GM23338 (cell line): ENCODE data around the gene PDE4C. TPM values are rescaled to one million over a fixed set of nuclear protein-coding genes. Genes with fewer than 3 reads are reported as not detected.

Experiments
- ATAC-seq: fragments of 200-7000 bp; cut with Tn5 transposase; 3 replicates; pipeline ENCODE4 v1.9.1; 2020
- DNase-seq: peaks from one replicate; pipeline ENCODE4 v3.0.0-alpha.2; 2015; ENCODE audit warnings: low spot score
- H2AFZ ChIP-seq: fragments of 200-600 bp; sonication (generic); 2 replicates; pipeline ENCODE4 v1.8.0; 2016; ENCODE audit warnings: antibody characterized with exemption, mild to moderate bottlenecking, moderate library complexity
- H3F3A ChIP-seq: fragments of 200-600 bp; sonication (generic); replicated peaks from 2 replicates; pipeline ENCODE4 v1.8.0; 2017; ENCODE audit warnings: antibody characterized with exemption, mixed run types, low read depth
- H3K27ac ChIP-seq: fragments of 200-600 bp; sonication (generic); 2 replicates; pipeline ENCODE4 v1.6.1; 2016; ENCODE audit warnings: low read depth
- H3K27me3 ChIP-seq: fragments of 200-600 bp; sonication (generic); 2 replicates; pipeline ENCODE4 v1.8.0; 2016; ENCODE audit warnings: mild to moderate bottlenecking, mixed run types, moderate library complexity; ENCODE audit not compliant: insufficient read depth
- H3K36me3 ChIP-seq: fragments of 200-600 bp; sonication (generic); 2 replicates; pipeline ENCODE4 v1.8.0; 2016; ENCODE audit warnings: mild to moderate bottlenecking; ENCODE audit not compliant: insufficient read depth
- H3K4me1 ChIP-seq: fragments of 200-600 bp; sonication (generic); 2 replicates; pipeline ENCODE4 v1.8.0; 2016; ENCODE audit warnings: mild to moderate bottlenecking, moderate library complexity; ENCODE audit not compliant: insufficient read depth
- H3K4me2 ChIP-seq: fragments of 200-600 bp; sonication (generic); 2 replicates; pipeline ENCODE4 v1.7.1; 2017; ENCODE audit warnings: mixed run types
- H3K4me3 ChIP-seq: fragments of 200-600 bp; sonication (generic); 2 replicates; pipeline ENCODE4 v1.6.1; 2016; ENCODE audit warnings: mixed run types
- H3K79me2 ChIP-seq: fragments of 200-600 bp; sonication (generic); replicated peaks from 2 replicates; pipeline ENCODE4 v1.8.0; 2017; ENCODE audit warnings: mild to moderate bottlenecking; ENCODE audit not compliant: insufficient read depth
- H3K9me2 ChIP-seq: fragments of 200-600 bp; sonication (generic); 2 replicates; pipeline ENCODE4 v1.8.0; 2017; ENCODE audit not compliant: insufficient read depth
- H4K20me1 ChIP-seq: fragments of 200-600 bp; sonication (generic); replicated peaks from 2 replicates; pipeline ENCODE4 v1.8.0; 2017; ENCODE audit warnings: mild to moderate bottlenecking; ENCODE audit not compliant: insufficient read depth
- H3K27ac Mint-ChIP-seq: 2 replicates; pipeline ENCODE4 v1.8.0; 2020; ENCODE audit warnings: inconsistent platforms, mild to moderate bottlenecking, moderate library complexity, mixed read lengths
- H3K27me3 Mint-ChIP-seq: 3 replicates; pipeline ENCODE4 v1.8.0; 2022; ENCODE audit warnings: low read depth, mild to moderate bottlenecking, moderate library complexity, mixed read lengths, inconsistent platforms; ENCODE audit not compliant: insufficient read depth, poor library complexity
- H3K36me3 Mint-ChIP-seq: 3 replicates; pipeline ENCODE4 v1.8.0; 2021; ENCODE audit warnings: low read depth, mild to moderate bottlenecking, inconsistent platforms, moderate library complexity, mixed read lengths
- H3K4me1 Mint-ChIP-seq: 3 replicates; pipeline ENCODE4 v1.8.0; 2020; ENCODE audit warnings: mild to moderate bottlenecking, inconsistent platforms, mixed read lengths
- H3K4me3 Mint-ChIP-seq: 3 replicates; pipeline ENCODE4 v1.8.0; 2021; ENCODE audit warnings: moderate library complexity, mild to moderate bottlenecking, inconsistent platforms, mixed read lengths
- H3K9me3 Mint-ChIP-seq: 3 replicates; pipeline ENCODE4 v1.8.0; 2020; ENCODE audit warnings: moderate library complexity, mild to moderate bottlenecking, inconsistent platforms, mixed read lengths
- CREB1 ChIP-seq: fragments of 250-450 bp; sonication (Bioruptor Pico); IDR thresholded peaks from 2 replicates; pipeline ENCODE4 v1.5.0; 2020; ENCODE audit warnings: low read depth, mild to moderate bottlenecking, moderate library complexity
- EZH2 ChIP-seq: fragments of 200-600 bp; sonication (generic); IDR thresholded peaks from one replicate; pipeline ENCODE4 v1.8.0; 2017; ENCODE audit warnings: antibody characterized with exemption, mild to moderate bottlenecking, low read depth; ENCODE audit not compliant: unreplicated experiment
- EZH2phosphoT487 ChIP-seq: fragments of 200-600 bp; sonication (generic); IDR thresholded peaks from one replicate; pipeline ENCODE4 v1.8.1; 2018; ENCODE audit warnings: antibody characterized with exemption; ENCODE audit not compliant: unreplicated experiment
- JUNB ChIP-seq: IDR thresholded peaks from one replicate; pipeline ENCODE4 v1.6.1; 2016; ENCODE audit warnings: antibody characterized with exemption; ENCODE audit not compliant: unreplicated experiment
- NANOG ChIP-seq: IDR thresholded peaks from 2 replicates; pipeline ENCODE4 v1.6.1; 2016; ENCODE audit warnings: antibody characterized with exemption, borderline replicate concordance
- POLR2AphosphoS5 ChIP-seq: IDR thresholded peaks from 2 replicates; pipeline ENCODE4 v1.6.1; 2016; ENCODE audit warnings: antibody characterized with exemption, low read depth
- STAT1 ChIP-seq: IDR thresholded peaks from one replicate; pipeline ENCODE4 v1.6.1; 2016; ENCODE audit warnings: antibody characterized with exemption; ENCODE audit not compliant: unreplicated experiment
- ZNF114 ChIP-seq: fragments of 250-450 bp; sonication (Bioruptor Pico); IDR thresholded peaks from 2 replicates; pipeline ENCODE4 v1.5.0; 2020; ENCODE audit warnings: mild to moderate bottlenecking, moderate library complexity
- ZNF331 ChIP-seq: fragments of 250-450 bp; sonication (Bioruptor Pico); IDR thresholded peaks from 2 replicates; pipeline ENCODE4 v1.5.0; 2020; ENCODE audit warnings: low read depth, mild to moderate bottlenecking, moderate library complexity
- polyA plus RNA-seq: library from polyadenylated mRNA; unstranded; fragments of >200 nt; fragmentation: Nextera tagmentation; extraction: Ambion mirVana; gene quantifications from 2 replicates; pipeline ENCODE4 v1.2.1, GENCODE V29; 2016
- total RNA-seq: library from RNA; depleted of rRNA; stranded (reverse); fragments of >200 nt; shearing (Covaris generic); gene quantifications from 2 replicates; pipeline ENCODE4 v1.2.3, GENCODE V29; 2014
- TF ChIP-seq, protein P1 (sequence below): fragments of 250-450 bp; sonication (Bioruptor Pico); IDR thresholded peaks from 2 replicates; pipeline ENCODE4 v1.5.0; 2020; ENCODE audit warnings: mild to moderate bottlenecking, moderate library complexity
- TF ChIP-seq, protein P2 (sequence below), 2 experiments: fragments of 200-600 bp in 1 of 2; sonication (generic) in 1 of 2; conservative IDR thresholded peaks; 2 replicates each; pipeline versions ENCODE4 v1.5.1 to v1.6.1; 2016 to 2017; ENCODE audit warnings: antibody characterized with exemption in 2 of 2, low read depth in 2 of 2, mild to moderate bottlenecking in 2 of 2, moderate library complexity in 1 of 2
- TF ChIP-seq, protein P3 (sequence below): IDR thresholded peaks from one replicate; pipeline ENCODE4 v1.6.1; 2018; ENCODE audit warnings: antibody characterized with exemption; ENCODE audit not compliant: unreplicated experiment
- TF ChIP-seq, protein P4 (sequence below): IDR thresholded peaks from 2 replicates; pipeline ENCODE4 v1.6.1; 2016; ENCODE audit warnings: antibody characterized with exemption

Gene PDE4C
- total and polyA plus RNA-seq, 2 experiments from 2014 or later = 1.6 to 3.6 TPM

DNA sequence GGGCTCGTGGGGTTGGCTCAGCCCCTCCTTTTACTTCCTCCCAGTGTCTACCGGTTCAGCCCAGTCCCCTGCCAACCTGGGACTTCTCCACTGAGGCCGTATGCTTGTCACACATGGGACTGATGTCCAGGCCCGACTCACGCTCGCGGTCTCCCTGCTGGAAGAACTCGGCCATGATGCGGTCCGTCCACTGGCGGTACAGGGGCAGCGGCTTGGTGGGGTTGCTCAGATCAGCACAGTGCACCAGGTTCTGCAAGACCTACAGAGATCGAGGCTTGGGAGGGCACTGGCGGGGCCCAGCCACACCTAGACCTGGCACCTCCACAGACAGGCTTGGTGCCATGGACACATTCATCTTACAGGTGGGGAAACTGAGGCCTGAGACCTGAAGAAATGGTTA, 14.6 kb downstream of the PDE4C start:
- Histone ChIP-seq H3K4me2 (no peak overlapping the region), H4K20me1 (no peaks in the 10 kb centered on the region), H3K4me1 (no peaks in the 10 kb centered on the region; the same call in none of the 2 replicates), H3K79me2 (no peaks in the 10 kb centered on the region), H3K9me2 (no peaks in the 10 kb centered on the region), H3K36me3 (no peaks in the 10 kb centered on the region), H3K27me3 (no peaks in the 10 kb centered on the region), H3K4me3 (no peak overlapping the region), H3F3A (0 out of 2 replicates have a peak, but pooled peaks cover 7% of the 10 kb centered on the region), H2AFZ (no peak overlapping the region), H3K27ac (no peak overlapping the region)
- no peak overlapping the region for H3K27ac Mint-ChIP-seq
- H3K27me3 Mint-ChIP-seq = peaks cover 9% of the 10 kb centered on the region
- no peaks in the 10 kb centered on the region for H3K36me3 Mint-ChIP-seq
- no peak for DNase-seq
- ATAC-seq = no peak
- no peaks in the 10 kb centered on the region for H3K9me3 Mint-ChIP-seq
- H3K4me1 Mint-ChIP-seq = peaks cover 9% of the 10 kb centered on the region; the same call in 2 of the 3 replicates
- no peak overlapping the region for H3K4me3 Mint-ChIP-seq
- TF ChIP-seq ZNF114 = no peak
- TF ChIP-seq CREB1 (CRISPR knock-in tag) = no peak
- no peak for TF ChIP-seq EZH2phosphoT487
- TF ChIP-seq, protein P1, sequence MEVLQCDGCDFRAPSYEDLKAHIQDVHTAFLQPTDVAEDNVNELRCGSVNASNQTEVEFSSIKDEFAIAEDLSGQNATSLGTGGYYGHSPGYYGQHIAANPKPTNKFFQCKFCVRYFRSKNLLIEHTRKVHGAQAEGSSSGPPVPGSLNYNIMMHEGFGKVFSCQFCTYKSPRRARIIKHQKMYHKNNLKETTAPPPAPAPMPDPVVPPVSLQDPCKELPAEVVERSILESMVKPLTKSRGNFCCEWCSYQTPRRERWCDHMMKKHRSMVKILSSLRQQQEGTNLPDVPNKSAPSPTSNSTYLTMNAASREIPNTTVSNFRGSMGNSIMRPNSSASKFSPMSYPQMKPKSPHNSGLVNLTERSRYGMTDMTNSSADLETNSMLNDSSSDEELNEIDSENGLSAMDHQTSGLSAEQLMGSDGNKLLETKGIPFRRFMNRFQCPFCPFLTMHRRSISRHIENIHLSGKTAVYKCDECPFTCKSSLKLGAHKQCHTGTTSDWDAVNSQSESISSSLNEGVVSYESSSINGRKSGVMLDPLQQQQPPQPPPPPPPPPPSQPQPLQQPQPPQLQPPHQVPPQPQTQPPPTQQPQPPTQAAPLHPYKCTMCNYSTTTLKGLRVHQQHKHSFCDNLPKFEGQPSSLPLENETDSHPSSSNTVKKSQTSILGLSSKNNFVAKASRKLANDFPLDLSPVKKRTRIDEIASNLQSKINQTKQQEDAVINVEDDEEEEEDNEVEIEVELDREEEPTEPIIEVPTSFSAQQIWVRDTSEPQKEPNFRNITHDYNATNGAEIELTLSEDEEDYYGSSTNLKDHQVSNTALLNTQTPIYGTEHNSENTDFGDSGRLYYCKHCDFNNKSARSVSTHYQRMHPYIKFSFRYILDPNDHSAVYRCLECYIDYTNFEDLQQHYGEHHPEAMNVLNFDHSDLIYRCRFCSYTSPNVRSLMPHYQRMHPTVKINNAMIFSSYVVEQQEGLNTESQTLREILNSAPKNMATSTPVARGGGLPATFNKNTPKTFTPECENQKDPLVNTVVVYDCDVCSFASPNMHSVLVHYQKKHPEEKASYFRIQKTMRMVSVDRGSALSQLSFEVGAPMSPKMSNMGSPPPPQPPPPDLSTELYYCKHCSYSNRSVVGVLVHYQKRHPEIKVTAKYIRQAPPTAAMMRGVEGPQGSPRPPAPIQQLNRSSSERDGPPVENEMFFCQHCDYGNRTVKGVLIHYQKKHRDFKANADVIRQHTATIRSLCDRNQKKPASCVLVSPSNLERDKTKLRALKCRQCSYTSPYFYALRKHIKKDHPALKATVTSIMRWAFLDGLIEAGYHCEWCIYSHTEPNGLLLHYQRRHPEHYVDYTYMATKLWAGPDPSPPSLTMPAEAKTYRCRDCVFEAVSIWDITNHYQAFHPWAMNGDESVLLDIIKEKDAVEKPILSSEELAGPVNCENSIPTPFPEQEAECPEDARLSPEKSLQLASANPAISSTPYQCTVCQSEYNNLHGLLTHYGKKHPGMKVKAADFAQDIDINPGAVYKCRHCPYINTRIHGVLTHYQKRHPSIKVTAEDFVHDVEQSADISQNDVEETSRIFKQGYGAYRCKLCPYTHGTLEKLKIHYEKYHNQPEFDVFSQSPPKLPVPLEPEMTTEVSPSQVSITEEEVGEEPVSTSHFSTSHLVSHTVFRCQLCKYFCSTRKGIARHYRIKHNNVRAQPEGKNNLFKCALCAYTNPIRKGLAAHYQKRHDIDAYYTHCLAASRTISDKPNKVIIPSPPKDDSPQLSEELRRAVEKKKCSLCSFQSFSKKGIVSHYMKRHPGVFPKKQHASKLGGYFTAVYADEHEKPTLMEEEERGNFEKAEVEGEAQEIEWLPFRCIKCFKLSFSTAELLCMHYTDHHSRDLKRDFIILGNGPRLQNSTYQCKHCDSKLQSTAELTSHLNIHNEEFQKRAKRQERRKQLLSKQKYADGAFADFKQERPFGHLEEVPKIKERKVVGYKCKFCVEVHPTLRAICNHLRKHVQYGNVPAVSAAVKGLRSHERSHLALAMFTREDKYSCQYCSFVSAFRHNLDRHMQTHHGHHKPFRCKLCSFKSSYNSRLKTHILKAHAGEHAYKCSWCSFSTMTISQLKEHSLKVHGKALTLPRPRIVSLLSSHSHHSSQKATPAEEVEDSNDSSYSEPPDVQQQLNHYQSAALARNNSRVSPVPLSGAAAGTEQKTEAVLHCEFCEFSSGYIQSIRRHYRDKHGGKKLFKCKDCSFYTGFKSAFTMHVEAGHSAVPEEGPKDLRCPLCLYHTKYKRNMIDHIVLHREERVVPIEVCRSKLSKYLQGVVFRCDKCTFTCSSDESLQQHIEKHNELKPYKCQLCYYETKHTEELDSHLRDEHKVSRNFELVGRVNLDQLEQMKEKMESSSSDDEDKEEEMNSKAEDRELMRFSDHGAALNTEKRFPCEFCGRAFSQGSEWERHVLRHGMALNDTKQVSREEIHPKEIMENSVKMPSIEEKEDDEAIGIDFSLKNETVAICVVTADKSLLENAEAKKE = no peak
- TF ChIP-seq POLR2AphosphoS5 = no peak
- no peak for TF ChIP-seq STAT1
- TF ChIP-seq, protein P2, sequence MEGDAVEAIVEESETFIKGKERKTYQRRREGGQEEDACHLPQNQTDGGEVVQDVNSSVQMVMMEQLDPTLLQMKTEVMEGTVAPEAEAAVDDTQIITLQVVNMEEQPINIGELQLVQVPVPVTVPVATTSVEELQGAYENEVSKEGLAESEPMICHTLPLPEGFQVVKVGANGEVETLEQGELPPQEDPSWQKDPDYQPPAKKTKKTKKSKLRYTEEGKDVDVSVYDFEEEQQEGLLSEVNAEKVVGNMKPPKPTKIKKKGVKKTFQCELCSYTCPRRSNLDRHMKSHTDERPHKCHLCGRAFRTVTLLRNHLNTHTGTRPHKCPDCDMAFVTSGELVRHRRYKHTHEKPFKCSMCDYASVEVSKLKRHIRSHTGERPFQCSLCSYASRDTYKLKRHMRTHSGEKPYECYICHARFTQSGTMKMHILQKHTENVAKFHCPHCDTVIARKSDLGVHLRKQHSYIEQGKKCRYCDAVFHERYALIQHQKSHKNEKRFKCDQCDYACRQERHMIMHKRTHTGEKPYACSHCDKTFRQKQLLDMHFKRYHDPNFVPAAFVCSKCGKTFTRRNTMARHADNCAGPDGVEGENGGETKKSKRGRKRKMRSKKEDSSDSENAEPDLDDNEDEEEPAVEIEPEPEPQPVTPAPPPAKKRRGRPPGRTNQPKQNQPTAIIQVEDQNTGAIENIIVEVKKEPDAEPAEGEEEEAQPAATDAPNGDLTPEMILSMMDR (conservative IDR thresholded peaks at IDR 0.05; ENCODE audit: low read depth in 2 of 2) = no peak
- no peak for TF ChIP-seq NANOG
- no peak for TF ChIP-seq EZH2
- TF ChIP-seq, protein P3, sequence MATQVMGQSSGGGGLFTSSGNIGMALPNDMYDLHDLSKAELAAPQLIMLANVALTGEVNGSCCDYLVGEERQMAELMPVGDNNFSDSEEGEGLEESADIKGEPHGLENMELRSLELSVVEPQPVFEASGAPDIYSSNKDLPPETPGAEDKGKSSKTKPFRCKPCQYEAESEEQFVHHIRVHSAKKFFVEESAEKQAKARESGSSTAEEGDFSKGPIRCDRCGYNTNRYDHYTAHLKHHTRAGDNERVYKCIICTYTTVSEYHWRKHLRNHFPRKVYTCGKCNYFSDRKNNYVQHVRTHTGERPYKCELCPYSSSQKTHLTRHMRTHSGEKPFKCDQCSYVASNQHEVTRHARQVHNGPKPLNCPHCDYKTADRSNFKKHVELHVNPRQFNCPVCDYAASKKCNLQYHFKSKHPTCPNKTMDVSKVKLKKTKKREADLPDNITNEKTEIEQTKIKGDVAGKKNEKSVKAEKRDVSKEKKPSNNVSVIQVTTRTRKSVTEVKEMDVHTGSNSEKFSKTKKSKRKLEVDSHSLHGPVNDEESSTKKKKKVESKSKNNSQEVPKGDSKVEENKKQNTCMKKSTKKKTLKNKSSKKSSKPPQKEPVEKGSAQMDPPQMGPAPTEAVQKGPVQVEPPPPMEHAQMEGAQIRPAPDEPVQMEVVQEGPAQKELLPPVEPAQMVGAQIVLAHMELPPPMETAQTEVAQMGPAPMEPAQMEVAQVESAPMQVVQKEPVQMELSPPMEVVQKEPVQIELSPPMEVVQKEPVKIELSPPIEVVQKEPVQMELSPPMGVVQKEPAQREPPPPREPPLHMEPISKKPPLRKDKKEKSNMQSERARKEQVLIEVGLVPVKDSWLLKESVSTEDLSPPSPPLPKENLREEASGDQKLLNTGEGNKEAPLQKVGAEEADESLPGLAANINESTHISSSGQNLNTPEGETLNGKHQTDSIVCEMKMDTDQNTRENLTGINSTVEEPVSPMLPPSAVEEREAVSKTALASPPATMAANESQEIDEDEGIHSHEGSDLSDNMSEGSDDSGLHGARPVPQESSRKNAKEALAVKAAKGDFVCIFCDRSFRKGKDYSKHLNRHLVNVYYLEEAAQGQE = no peak
- TF ChIP-seq JUNB = no peak
- TF ChIP-seq, protein P4, sequence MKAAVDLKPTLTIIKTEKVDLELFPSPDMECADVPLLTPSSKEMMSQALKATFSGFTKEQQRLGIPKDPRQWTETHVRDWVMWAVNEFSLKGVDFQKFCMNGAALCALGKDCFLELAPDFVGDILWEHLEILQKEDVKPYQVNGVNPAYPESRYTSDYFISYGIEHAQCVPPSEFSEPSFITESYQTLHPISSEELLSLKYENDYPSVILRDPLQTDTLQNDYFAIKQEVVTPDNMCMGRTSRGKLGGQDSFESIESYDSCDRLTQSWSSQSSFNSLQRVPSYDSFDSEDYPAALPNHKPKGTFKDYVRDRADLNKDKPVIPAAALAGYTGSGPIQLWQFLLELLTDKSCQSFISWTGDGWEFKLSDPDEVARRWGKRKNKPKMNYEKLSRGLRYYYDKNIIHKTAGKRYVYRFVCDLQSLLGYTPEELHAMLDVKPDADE = no peak
- no peak for TF ChIP-seq ZNF331 (CRISPR knock-in tag)
